HG03025 (cell line): ENCODE results near the gene PACS2.

ENCODE experiments used
- ATAC-seq: cut with Tn5 transposase; IDR thresholded peaks from one replicate; pipeline ENCODE4 v1.9.1; 2021; ENCODE audit warnings: mild to moderate bottlenecking, moderate library complexity; ENCODE audit not compliant: unreplicated experiment, low FRiP score

The PACS2 gene

DNA sequence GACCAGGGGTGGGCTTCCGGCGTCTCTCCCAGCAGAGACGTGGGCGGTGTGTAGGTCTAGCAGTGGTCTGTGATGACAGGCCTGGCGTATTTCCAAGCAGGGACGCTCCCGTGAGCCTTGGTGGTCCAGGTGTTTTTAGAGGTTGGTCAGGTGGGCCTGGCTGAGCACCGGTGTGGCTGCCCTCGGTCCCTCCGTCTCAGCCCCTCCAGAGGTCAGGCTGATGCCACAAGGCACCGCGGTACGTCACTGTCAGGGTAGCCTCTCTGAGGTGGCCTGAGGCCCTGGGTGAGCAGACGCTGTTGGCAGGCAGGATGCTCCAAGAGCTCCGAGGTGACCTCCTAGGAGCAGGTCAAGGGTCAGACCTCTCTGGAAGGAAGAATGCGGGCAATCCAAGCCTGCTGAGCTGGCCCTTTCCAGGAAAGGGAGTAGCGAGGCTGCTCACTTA lies 118.6 kb downstream of the PACS2 start:
- no peak for ATAC-seq

DNA sequence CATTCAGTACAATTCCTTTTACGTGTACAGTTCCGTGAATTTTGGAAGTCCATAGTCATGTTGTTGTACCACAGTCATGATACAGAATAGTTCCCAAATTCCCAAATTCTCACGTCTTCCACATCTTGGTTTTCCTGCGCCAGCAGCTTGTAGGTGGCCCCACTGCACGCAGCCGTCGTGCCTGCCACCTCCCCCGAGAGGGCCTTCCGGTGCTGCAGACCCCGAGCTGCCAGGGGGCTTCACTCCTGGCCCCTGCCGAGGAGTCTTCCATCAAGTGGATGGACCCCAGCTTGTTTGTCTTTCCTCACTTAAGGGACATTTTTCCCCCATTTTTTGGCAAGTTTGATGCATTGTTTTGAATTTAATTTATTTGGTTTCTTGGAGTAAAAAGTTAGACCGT lies 121.9 kb downstream of the PACS2 start:
- no peak for ATAC-seq

DNA sequence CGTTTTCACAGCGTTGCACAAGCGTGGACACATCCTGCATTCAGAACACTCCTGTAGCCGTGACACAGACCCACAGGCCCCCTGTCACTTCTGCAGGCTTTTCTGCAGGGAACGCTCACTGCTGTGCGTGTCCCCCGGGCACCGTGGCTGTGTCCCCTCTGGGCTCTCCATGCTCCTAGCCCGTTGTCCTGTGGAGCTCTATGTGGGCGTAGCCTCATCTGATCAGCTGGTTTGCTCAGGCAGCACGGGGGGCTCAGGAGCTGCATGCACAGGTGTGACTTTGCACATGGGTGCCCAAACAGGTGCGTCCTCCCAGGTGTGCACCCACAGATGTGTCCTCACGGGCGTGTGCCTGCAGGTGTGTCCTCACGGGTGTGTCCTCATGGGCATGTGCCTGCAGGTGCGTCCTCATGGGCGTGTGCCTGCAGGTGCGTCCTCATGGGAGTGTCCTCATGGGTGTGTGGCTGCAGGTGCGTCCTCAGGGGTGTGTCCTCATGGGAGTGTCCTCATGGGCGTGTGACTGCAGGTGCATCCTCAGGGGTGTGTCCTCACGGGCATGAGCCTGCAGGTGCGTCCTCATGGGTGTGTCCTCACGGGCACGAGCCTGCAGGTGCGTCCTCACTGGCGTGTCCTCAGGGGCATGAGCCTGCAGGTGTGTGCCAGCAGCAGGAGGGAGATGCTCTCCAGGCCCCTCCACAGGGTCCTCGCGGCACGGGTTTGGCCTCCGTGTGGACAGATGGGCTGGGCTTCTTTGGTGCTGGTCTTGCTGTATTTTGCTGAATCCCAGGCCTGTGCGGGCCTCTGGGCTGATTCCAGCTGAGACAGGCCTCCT lies 122.6 kb downstream of the PACS2 start:
- no peak for ATAC-seq

DNA sequence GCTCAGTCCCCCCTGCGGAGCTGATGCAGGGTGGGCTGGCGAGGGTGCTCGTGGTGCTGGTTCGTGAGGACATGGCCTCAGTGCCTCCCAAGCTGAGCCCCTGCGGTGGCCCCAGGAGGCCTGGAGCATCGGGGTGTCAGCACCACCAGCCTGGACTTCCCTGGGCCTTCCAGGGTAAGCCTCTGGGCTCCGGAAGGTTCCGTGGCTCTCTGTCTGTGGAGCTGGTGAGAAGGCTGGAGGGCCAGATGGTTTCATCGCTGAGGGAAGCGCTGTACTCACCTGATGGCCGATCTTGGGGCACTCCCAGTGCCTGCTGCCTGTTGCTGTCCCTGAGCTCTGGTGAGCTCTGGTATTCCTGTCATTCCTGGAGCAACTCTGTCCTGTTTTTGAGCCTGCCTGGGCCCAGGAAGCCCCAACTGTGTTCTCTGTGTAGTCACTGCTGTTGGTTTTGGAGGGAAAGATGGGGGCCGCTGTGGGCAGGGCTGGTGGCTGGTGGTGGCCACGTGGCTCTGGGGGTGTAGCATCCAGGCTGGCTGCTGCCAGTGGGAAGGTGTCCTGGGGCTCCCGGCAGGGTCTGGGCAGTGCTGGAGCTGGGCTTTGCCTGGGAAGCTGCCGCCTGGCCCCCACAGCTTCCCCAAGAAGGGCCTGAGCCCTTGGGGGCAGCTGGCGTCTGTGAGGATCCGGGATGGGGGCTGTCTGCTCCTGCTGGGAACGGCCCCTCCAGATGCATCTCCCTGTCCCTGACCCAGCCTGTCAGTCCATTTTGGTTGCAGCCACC lies 123.4 kb downstream of the PACS2 start:
- ATAC-seq: no peak

DNA sequence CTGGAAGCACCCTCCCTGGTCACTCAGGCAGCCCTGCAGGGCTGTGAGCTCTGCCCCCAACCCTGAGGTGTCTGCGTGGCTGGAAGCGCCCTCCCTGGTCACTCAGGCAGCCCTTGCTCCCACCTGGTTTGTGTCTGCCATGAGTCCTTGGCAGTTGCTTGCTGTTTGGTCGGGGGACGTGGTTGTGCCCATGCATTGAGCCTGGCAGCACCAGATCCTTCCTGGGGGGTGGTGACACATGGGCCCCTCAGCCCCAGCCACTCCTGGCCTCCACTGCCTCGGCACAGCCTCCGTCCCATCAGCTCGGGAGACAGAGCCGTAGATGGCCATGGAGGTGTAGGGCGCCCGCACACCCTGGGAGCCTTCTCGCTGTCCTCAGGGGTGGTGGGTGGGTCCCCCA lies 124.6 kb downstream of the PACS2 start:
- no peak for ATAC-seq

DNA sequence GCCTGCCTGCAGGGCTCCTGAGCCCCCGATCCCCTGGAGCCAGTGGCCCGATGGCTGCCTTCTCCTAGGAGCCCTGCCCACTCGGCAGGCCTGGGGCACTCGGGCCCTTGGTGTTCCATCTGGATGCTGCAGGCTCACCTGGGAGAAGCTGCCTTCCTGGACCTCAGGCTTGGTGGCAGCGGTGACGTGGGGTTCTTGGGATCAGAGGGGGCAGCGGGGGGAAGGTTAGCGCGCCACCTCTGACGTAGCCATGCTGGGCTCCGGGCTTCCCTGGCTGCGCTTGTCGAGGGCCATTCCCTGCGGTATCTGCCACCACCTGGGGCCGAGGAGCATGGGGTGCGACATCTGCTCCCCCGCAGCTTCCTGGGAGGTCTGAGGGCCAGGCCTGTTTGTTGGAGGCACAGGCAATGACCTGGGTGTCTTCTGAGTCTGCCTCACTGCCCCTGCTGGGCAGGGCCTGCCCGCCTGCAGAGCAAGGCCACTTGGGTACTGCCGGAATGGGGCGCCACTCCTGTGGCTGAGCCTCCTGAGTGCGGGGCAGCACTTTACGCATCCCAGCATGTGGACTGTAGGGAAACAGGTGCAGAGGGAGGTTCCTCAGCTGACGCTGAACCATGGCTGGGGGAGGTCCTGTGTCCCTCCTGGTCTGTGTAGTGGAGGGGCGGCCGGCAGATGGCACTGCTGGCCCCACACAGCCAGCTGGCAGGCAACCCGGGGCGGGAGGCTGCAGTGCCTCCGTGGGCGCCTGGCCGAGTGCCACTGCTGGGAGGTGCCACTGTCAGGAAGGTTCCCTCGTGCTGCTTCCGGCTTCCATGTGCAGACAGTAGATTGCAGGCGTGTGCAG lies 125.4 kb downstream of the PACS2 start:
- no peak for ATAC-seq

DNA sequence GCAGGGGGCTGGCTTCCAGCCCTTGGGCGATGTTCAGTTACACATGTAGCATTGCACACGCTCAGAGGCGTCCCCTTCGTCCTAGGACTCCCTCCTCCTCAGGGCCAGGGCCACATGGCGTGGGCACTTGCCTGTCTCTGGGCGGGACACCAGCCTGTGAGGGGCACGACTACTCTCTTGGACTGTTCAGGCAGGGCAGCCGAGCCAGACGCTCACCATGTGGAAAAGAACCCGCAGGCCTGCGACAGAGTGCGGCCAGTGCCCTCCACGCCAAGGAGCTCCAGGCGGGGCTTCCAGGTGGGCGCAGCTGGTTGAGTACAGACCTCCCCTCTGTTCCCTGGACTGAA lies 126.0 kb downstream of the PACS2 start:
- no peak for ATAC-seq

DNA sequence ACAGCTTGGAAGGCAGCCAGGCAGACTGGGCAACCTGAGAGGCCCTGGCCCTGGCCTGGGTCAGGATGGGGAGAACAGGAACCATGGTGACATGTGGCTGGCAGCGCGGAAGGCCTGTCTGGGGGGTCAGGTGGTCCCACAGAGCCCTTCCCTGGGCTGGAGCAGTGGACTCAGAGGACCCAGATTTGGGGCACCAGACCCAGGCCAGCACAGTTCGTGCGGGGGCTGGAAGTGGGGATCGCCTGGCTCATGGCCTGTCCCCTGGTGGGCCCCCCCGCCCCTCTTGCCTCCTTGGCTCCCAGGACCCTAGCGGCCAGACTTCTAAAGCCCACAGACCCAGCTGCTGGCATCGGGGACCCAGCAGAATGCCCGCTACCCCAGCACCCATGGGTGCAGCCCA lies 126.4 kb downstream of the PACS2 start:
- no peak for ATAC-seq

DNA sequence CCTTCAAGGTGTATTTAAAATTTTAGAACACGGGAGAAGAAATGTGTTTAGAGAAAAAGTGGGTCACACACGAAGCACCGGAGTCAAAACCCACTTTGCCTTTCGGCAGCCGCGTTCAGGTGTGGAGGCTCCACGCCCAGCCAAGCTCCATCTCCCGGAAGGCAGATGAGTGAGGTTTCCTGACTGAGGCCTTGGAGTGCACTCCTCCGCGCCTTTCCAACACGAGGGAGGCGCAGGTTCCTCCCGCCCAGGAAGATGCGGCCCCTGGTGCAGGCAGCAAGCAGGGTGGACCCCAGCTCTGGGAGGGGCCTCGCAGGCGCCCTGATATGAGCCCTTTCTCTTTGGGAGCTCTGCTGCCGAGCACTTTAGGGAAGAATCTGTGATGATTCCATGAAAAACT lies 127.6 kb downstream of the PACS2 start:
- no peak for ATAC-seq

DNA sequence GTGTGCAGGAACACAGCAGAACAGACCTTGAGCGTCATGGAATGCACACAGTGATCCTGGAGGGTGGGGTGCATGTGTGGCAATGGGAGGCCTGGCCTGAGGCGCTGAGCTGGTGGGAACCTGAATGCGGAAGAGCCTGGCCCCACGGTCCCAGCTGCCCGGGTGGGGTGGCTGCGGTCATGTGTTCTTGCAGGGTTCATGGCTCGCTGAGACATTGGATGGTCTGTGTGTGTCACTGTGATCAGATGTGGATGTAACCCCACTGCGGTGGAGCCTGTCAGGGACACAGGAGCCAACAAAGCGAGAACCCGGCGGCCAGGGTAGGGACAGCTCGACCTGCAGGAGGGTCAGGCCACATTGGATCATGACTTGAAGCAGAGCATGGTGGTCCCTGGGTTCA lies 128.3 kb downstream of the PACS2 start:
- no peak for ATAC-seq

DNA sequence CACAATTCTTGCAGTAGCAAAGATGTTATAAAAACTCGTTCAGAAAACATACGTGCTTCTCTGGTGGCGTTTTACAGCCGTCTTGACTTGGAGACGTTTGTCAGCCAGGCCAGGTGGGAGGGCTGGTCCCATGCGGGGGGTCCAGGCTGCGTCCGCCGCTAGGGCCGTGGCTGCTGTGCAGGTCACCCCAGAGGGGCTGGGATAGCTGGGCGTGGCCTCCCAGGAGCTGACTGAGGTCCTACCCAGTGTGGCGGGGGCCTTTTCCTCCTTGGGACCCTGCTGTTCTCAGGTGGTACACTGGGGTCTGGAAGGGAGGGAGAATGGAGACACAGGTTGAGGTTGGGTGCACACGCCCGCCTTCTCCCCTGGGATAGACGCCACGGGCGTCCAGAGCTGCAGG lies 130.3 kb downstream of the PACS2 start:
- ATAC-seq: no peak

DNA sequence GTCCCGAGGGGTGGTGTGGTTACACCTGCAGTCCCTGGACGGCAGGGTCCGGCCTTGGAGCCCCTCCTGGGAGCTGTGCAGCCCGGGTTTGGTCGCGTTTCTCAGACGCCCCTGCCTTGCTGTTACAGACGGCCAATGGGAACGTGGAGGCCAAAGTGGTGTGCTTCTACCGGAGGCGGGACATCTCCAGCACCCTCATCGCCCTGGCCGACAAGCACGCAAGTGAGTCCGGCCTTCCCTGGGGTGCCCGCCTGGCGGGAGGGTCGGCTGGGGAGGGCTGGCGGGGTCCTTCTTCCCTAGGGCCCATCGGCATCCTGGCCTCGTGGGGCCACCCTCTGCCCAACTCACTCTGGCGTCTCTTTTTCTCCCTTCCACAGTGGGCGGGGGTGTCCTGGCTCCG lies 130.7 kb downstream of the PACS2 start:
- no peak for ATAC-seq

DNA sequence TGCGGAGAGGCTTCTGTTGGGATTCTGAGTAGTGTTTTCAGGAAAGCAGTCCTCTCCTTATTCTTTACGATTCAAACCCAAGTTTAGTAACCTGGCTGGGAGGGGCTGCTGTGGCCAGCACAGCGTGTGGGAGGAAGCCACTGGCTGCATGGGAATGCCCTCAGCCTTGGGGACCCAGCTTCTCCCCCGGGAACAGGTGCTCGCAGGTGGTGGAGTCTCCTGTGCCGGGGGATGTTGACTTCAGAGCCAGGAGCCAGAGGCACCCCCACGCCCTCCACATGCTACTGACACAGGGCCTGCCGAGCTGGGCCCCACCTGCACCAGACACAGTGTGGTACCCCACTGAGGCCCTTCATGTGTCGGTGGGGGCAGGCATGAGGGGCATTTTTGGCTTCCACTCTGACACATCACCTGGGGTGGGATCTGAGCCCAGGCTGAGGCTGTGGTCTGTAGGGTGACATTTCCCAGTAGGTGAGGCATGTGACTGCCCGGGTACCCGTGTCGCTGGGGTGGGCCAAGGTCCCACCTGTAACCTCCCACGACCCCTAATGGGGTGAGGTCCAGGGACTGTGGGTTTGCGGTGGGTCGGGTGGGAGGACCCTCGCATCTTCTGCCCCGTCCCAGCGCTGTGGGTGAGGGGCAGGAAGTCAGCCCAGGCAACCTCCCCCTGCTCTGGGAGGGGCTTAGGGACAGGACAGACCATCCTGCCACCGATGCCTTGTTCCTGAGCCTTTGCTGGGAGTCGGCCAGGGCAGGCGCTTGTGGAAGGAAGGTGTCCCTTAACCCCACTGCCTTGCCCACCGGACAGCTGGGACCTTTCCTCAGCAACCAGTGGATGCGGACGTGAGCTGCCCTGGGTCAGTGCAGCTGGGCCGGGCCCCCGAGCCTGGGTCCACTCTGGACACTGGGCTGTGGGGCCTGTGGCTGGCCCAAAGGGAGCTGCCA lies 131.6 kb downstream of the PACS2 start:
- no peak for ATAC-seq

DNA sequence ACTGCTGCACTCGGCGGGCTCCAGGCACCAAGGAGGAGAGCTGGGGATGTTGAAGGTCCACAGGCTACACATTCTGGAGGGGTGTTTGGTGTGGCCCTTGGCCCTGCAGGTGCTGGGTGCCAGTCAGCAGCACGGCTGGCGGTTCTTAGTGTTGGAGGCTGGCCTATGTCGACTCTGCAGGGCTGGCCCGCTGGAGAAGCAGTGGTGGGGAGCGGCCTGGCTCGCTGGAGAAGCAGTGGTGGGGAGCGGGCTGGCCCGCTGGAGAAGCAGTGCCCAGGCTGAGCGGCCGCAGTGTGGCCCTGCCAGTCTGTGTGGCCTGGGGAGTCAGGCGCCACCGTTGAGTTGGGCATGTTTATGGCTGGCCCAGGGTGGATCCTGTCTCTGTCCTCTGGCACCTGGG lies 132.4 kb downstream of the PACS2 start:
- no peak for ATAC-seq
